GM12878 (cell line): Measurements from ENCODE around the gene SEMA4C. TPM values are rescaled to one million over a fixed set of nuclear protein-coding genes. Genes with fewer than 3 reads are reported as not detected.

Experiments
- ATAC-seq: fragments of 200-7000 bp; cut with Tn5 transposase; 3 replicates; pipeline ENCODE4 v1.9.1; 2020; ENCODE audit warnings: mild to moderate bottlenecking, moderate library complexity
- BruUV-seq: library from RNA; stranded (reverse); fragments of 400-500 nt; replicated peaks from 2 replicates; lab custom pipeline; 2021; lab: Mats Ljungman, UMichigan
- CTCF ChIA-PET: fragments of 300-600 bp; sonication (Branson Sonifier 250); formaldehyde crosslinking; extraction: SDS; loops from one replicate; lab custom pipeline; 2021; ENCODE audit warnings: inconsistent platforms; lab: Yijun Ruan, JAX
- POLR2A ChIA-PET: fragments of 350-600 bp; formaldehyde crosslinking; extraction: SDS; loops from one replicate; lab custom pipeline; 2021; ENCODE audit warnings: inconsistent platforms; lab: Charles Lee
- RAD21 ChIA-PET: fragments of 300-600 bp; sonication (Branson Sonifier 250); formaldehyde crosslinking; loops from one replicate; lab custom pipeline; 2023; ENCODE audit warnings: antibody characterized with exemption; ENCODE audit not compliant: unreplicated experiment; lab: Charles Lee
- SMC1A ChIA-PET: fragments of 300-600 bp; sonication (Branson Sonifier 250); formaldehyde crosslinking; loops from one replicate; lab custom pipeline; 2023; ENCODE audit not compliant: unreplicated experiment, uncharacterized antibody; lab: Charles Lee
- DNase-seq: peaks from one replicate; pipeline ENCODE4 v3.0.0-alpha.2; 2011; ENCODE audit warnings: low read depth, low spot score
- FAIRE-seq: peaks from 3 replicates; lab custom pipeline; 2011; peaks lifted over from hg19 to GRCh38; lab: Jason Lieb, UNC
- H2AFZ ChIP-seq: 2 replicates; pipeline ENCODE4 v1.6.0; 2011; ENCODE audit warnings: low read depth, low read length, control low read depth; ENCODE audit not compliant: control insufficient read depth
- H3K27ac ChIP-seq: 2 replicates; pipeline ENCODE4 v1.5.1; 2011; ENCODE audit warnings: control low read depth; ENCODE audit not compliant: control insufficient read depth, insufficient read depth
- H3K27me3 ChIP-seq, 2 experiments: replicated peaks in 1 of 2; 2 replicates each; pipeline versions ENCODE4 v1.6.0 to v1.6.1; 2011; ENCODE audit warnings: low read length in 1 of 2; ENCODE audit not compliant: control insufficient read depth in 2 of 2, insufficient read depth in 2 of 2
- H3K36me3 ChIP-seq, 2 experiments: 2 replicates each; pipeline ENCODE4 v1.5.1; 2011; ENCODE audit warnings: low read length in 1 of 2; ENCODE audit not compliant: control insufficient read depth in 2 of 2, insufficient read depth in 2 of 2
- H3K4me1 ChIP-seq: 2 replicates; pipeline ENCODE4 v1.6.1; 2011; ENCODE audit warnings: mild to moderate bottlenecking, low read length, moderate library complexity, mixed read lengths; ENCODE audit not compliant: control insufficient read depth, insufficient read depth
- H3K4me2 ChIP-seq: 2 replicates; pipeline ENCODE4 v1.6.0; 2011; ENCODE audit warnings: control low read depth; ENCODE audit not compliant: control insufficient read depth, insufficient read depth
- H3K4me3 ChIP-seq: fragments of 200-600 bp; sonication (generic); 2 replicates; pipeline ENCODE4 v1.5.1; 2016
- H3K79me2 ChIP-seq: 2 replicates; pipeline ENCODE4 v1.6.0; 2011; ENCODE audit warnings: low read length; ENCODE audit not compliant: control insufficient read depth, insufficient read depth
- H3K9ac ChIP-seq: 2 replicates; pipeline ENCODE4 v1.8.0; 2011; ENCODE audit warnings: low read length, control low read depth, mixed read lengths; ENCODE audit not compliant: control insufficient read depth, insufficient read depth
- H3K9me3 ChIP-seq: replicated peaks from 3 replicates; pipeline ENCODE4 v1.5.1; 2011; ENCODE audit warnings: mild to moderate bottlenecking, low read length; ENCODE audit not compliant: control insufficient read depth, insufficient read depth
- H4K20me1 ChIP-seq: 2 replicates; pipeline ENCODE4 v1.6.0; 2011; ENCODE audit not compliant: control insufficient read depth, insufficient read depth
- CREM ChIP-seq: IDR thresholded peaks from 2 replicates; pipeline ENCODE4 v1.6.1; 2014; ENCODE audit warnings: antibody characterized with exemption, low read depth
- HCFC1 ChIP-seq: fragments of 150-350 bp; IDR thresholded peaks from 2 replicates; pipeline ENCODE4 v1.6.1; 2014; ENCODE audit warnings: low read length
- MEF2B ChIP-seq: fragments of 450-650 bp; IDR thresholded peaks from 2 replicates; pipeline ENCODE4 v1.6.1; 2018; ENCODE audit warnings: mild to moderate bottlenecking, moderate library complexity; ENCODE audit not compliant: partially characterized antibody, poor library complexity, severe bottlenecking
- PAX8 ChIP-seq: fragments of 450-650 bp; IDR thresholded peaks from 2 replicates; pipeline ENCODE4 v1.6.1; 2017; ENCODE audit warnings: mild to moderate bottlenecking, moderate library complexity
- POLR2AphosphoS5 ChIP-seq: IDR thresholded peaks from 2 replicates; pipeline ENCODE4 v1.6.1; 2011; ENCODE audit warnings: mild to moderate bottlenecking, low read length, inconsistent platforms
- RUNX3 ChIP-seq: IDR thresholded peaks from 2 replicates; pipeline ENCODE4 v1.6.1; 2012; ENCODE audit warnings: low read length, inconsistent platforms
- SMC3 ChIP-seq: IDR thresholded peaks from 2 replicates; pipeline ENCODE4 v1.6.1; 2011; ENCODE audit warnings: low read length, improper control_type of control experiment, borderline replicate concordance
- STAT3 ChIP-seq: IDR thresholded peaks from 2 replicates; pipeline ENCODE4 v1.6.1; 2011; ENCODE audit warnings: low read depth, low read length, improper control_type of control experiment
- TBL1XR1 ChIP-seq: IDR thresholded peaks from 2 replicates; pipeline ENCODE4 v1.6.1; 2012; ENCODE audit warnings: low read depth, low read length, improper control_type of control experiment
- ZNF217 ChIP-seq: fragments of 450-650 bp; IDR thresholded peaks from 2 replicates; pipeline ENCODE4 v1.6.1; 2017; ENCODE audit warnings: antibody characterized with exemption, mild to moderate bottlenecking
- WGBS: methylation state at CpG from one replicate; pipeline ENCODE4 v1.1.6; 2016; ENCODE audit warnings: low lambda C conversion rate; ENCODE audit not compliant: insufficient replicate concordance, insufficient coverage; ENCODE audit errors: missing lambda C conversion rate; 5-methylcytosine and 5-hydroxymethylcytosine counted together
- in situ Hi-C: fragments of 300-500 bp; cut with MboI; formaldehyde crosslinking; loops from 9 replicates; pipeline ENCODE4 v1.14.3; 2018; ENCODE audit warnings: mixed read lengths
- intact Hi-C: fragments of 100-400 bp; cut with micrococcal nuclease; formaldehyde crosslinking; loops from one replicate; pipeline ENCODE4 v1.14.2; 2022; ENCODE audit not compliant: unreplicated experiment
- polyA plus RNA-seq, 11 experiments: library from polyadenylated mRNA; depleted of rRNA in 4 of 11; unstranded in 6 of 11; stranded (reverse) in 5 of 11; fragments of >200 nt; fragmentation: Nextera tagmentation in 4 of 11; fragmentation: Illumina TruSeq in 1 of 11; extraction: Ambion mirVana in 4 of 11; extraction: Trizol in 1 of 11; gene quantifications; 1 replicate in 1 of 11; 2 replicates in 10 of 11; pipeline versions ENCODE4 v1.2.1 to v1.2.3, GENCODE V29; 2011 to 2016; ENCODE audit warnings: inconsistent platforms in 2 of 11, missing spikeins in 2 of 11, low read depth in 1 of 11
- total RNA-seq, 4 experiments: library from RNA; depleted of rRNA in 3 of 4; stranded (reverse); fragments of >200 nt in 3 of 4; fragmentation: Illumina TruSeq in 1 of 4; extraction: Trizol in 1 of 4; gene quantifications; 2 replicates each; pipeline versions ENCODE4 v1.2.1 to v1.2.3, GENCODE V29; 2013 to 2021
- TF ChIP-seq, protein P1 (sequence below): IDR thresholded peaks from 2 replicates; pipeline ENCODE4 v1.6.1; 2012; ENCODE audit warnings: low read length, inconsistent platforms
- TF ChIP-seq, protein P2 (sequence below): IDR thresholded peaks from 2 replicates; pipeline ENCODE4 v1.6.1; 2011; ENCODE audit warnings: low read depth, low read length, improper control_type of control experiment, borderline replicate concordance
- TF ChIP-seq, protein P3 (sequence below): fragments of 450-650 bp; IDR thresholded peaks from 2 replicates; pipeline ENCODE4 v1.6.1; 2017; ENCODE audit warnings: mild to moderate bottlenecking, moderate library complexity
- TF ChIP-seq, protein P4 (sequence below): fragments of 450-650 bp; IDR thresholded peaks from 2 replicates; pipeline ENCODE4 v1.6.1; 2017; ENCODE audit warnings: borderline replicate concordance
- TF ChIP-seq, protein P5 (sequence below): IDR thresholded peaks from 2 replicates; pipeline ENCODE4 v1.6.1; 2011; ENCODE audit warnings: mild to moderate bottlenecking, low read depth, low read length, moderate library complexity; ENCODE audit not compliant: insufficient replicate concordance

The SEMA4C gene
- total and polyA plus RNA-seq, 10 of the 15 experiments (the other 5 are each of a cell fraction or from before 2014, with no cell fraction given) = 0.06 to 21.6 (median 6.8) TPM

DNA sequence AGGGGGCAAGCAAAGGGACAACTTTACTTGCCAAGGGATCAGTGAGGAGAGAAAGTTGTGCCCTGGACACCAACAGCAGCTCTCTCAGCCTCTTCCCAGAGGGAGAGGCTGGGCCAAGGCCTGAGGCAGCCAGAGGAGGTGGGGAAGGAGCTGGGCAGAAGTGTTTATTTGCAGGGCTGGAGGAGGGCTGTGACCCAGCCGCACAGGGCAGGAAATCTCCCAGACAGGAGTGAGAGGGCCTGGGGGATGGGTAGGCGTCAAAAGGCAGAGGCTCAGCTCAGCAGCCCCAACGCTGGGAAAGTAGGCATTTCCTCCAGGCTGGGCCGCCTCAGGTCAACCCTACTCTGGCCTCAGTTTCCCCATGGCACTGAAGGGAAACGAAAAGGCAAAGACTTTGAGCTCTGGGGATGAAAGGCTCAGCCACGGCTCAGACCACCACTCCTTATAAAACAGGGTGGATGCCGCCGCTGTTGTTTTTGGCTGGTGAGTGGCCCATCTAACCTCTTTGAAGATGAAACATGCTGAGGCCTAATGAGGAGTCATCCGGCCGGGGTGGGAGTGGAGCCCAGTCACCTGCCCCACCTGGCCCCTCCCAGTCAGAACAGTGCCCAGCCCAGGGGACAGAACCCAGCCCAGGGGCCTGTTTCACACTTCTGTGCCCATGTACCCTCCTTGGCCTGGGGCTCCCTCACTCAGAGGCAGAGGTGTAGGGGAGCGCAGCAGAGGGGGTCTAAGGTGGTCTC lies 21.9 kb upstream of the SEMA4C start:
- ATAC-seq (no peak), DNase-seq (no peak), FAIRE-seq (no peak)
- ChIA-PET SMC1A (interaction anchor here (1.3 kb wide), 1 partner anchor 17 kb away, joined by 3 read pairs; no protein-coding TSS in a partner anchor), CTCF (interaction anchor here (0.6 to 1.1 kb wide), 3 partner anchors 34 to 42 kb away, joined by 3 read pairs; no protein-coding TSS in a partner anchor), POLR2A (no interaction called here), RAD21 (interaction anchor here (1.0 to 1.2 kb wide), 2 partner anchors 8 to 34 kb away, joined by 3 to 8 read pairs; partner anchors contain the start of gene ANKRD39)
- in situ Hi-C loops = no loop called here
- no TSS peak for BruUV-seq
- Histone ChIP-seq H3K36me3 (no peaks in the 10 kb centered on the region), H3K9ac (no peak overlapping the region), H3K9me3 (no peaks in the 10 kb centered on the region), H4K20me1 (no peaks in the 10 kb centered on the region), H2AFZ (no peak overlapping the region), H3K4me2 (no peak overlapping the region), H3K79me2 (no peaks in the 10 kb centered on the region), H3K4me3 (no peak overlapping the region), H3K27me3 (no peaks in the 10 kb centered on the region), H3K4me1 (no peaks in the 10 kb centered on the region), H3K27ac (no peak overlapping the region)
- intact Hi-C loops = no loop called here
- WGBS = 34% methylated on average over 11 of the region's 11 CpGs
- TF ChIP-seq HCFC1 (no peak), CREM (no peak), PAX8 (no peak), TBL1XR1 (no peak), MEF2B (no peak), ZNF217 (no peak), STAT3 (no peak), RUNX3 (no peak), POLR2AphosphoS5 (no peak), SMC3 (no peak)
- TF ChIP-seq, protein P1, sequence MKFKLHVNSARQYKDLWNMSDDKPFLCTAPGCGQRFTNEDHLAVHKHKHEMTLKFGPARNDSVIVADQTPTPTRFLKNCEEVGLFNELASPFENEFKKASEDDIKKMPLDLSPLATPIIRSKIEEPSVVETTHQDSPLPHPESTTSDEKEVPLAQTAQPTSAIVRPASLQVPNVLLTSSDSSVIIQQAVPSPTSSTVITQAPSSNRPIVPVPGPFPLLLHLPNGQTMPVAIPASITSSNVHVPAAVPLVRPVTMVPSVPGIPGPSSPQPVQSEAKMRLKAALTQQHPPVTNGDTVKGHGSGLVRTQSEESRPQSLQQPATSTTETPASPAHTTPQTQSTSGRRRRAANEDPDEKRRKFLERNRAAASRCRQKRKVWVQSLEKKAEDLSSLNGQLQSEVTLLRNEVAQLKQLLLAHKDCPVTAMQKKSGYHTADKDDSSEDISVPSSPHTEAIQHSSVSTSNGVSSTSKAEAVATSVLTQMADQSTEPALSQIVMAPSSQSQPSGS = no peak
- TF ChIP-seq, protein P2, sequence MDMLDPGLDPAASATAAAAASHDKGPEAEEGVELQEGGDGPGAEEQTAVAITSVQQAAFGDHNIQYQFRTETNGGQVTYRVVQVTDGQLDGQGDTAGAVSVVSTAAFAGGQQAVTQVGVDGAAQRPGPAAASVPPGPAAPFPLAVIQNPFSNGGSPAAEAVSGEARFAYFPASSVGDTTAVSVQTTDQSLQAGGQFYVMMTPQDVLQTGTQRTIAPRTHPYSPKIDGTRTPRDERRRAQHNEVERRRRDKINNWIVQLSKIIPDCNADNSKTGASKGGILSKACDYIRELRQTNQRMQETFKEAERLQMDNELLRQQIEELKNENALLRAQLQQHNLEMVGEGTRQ = no peak
- TF ChIP-seq, protein P3, sequence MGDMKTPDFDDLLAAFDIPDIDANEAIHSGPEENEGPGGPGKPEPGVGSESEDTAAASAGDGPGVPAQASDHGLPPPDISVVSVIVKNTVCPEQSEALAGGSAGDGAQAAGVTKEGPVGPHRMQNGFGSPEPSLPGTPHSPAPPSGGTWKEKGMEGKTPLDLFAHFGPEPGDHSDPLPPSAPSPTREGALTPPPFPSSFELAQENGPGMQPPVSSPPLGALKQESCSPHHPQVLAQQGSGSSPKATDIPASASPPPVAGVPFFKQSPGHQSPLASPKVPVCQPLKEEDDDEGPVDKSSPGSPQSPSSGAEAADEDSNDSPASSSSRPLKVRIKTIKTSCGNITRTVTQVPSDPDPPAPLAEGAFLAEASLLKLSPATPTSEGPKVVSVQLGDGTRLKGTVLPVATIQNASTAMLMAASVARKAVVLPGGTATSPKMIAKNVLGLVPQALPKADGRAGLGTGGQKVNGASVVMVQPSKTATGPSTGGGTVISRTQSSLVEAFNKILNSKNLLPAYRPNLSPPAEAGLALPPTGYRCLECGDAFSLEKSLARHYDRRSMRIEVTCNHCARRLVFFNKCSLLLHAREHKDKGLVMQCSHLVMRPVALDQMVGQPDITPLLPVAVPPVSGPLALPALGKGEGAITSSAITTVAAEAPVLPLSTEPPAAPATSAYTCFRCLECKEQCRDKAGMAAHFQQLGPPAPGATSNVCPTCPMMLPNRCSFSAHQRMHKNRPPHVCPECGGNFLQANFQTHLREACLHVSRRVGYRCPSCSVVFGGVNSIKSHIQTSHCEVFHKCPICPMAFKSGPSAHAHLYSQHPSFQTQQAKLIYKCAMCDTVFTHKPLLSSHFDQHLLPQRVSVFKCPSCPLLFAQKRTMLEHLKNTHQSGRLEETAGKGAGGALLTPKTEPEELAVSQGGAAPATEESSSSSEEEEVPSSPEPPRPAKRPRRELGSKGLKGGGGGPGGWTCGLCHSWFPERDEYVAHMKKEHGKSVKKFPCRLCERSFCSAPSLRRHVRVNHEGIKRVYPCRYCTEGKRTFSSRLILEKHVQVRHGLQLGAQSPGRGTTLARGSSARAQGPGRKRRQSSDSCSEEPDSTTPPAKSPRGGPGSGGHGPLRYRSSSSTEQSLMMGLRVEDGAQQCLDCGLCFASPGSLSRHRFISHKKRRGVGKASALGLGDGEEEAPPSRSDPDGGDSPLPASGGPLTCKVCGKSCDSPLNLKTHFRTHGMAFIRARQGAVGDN = no peak
- TF ChIP-seq, protein P4, sequence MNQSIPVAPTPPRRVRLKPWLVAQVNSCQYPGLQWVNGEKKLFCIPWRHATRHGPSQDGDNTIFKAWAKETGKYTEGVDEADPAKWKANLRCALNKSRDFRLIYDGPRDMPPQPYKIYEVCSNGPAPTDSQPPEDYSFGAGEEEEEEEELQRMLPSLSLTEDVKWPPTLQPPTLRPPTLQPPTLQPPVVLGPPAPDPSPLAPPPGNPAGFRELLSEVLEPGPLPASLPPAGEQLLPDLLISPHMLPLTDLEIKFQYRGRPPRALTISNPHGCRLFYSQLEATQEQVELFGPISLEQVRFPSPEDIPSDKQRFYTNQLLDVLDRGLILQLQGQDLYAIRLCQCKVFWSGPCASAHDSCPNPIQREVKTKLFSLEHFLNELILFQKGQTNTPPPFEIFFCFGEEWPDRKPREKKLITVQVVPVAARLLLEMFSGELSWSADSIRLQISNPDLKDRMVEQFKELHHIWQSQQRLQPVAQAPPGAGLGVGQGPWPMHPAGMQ = no peak
- TF ChIP-seq, protein P5, sequence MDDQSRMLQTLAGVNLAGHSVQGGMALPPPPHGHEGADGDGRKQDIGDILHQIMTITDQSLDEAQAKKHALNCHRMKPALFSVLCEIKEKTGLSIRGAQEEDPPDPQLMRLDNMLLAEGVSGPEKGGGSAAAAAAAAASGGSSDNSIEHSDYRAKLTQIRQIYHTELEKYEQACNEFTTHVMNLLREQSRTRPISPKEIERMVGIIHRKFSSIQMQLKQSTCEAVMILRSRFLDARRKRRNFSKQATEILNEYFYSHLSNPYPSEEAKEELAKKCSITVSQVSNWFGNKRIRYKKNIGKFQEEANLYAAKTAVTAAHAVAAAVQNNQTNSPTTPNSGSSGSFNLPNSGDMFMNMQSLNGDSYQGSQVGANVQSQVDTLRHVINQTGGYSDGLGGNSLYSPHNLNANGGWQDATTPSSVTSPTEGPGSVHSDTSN = no peak
